A549 (cell line): ENCODE results near the gene SZT2.

Experiments used
- CTCF ChIP-seq: fragments of >200 bp; sonication (Bioruptor Twin); formaldehyde crosslinking; IDR thresholded peaks from 3 replicates; pipeline ENCODE4 v1.5.1; 2016
- ELK1 ChIP-seq: fragments of 150-350 bp; IDR thresholded peaks from 2 replicates; pipeline ENCODE4 v1.6.1; 2014; ENCODE audit warnings: low read depth, mild to moderate bottlenecking, low read length
- POLR2A ChIP-seq: IDR thresholded peaks from 2 replicates; pipeline ENCODE4 v1.6.1; 2012; ENCODE audit warnings: mild to moderate bottlenecking, low read length
- RCOR1 ChIP-seq: fragments of 150-350 bp; IDR thresholded peaks from 2 replicates; pipeline ENCODE4 v1.6.1; 2014; ENCODE audit warnings: antibody characterized with exemption, low read length, low read depth
- REST ChIP-seq: fragments of 200-600 bp; sonication (generic); IDR thresholded peaks from 2 replicates; pipeline ENCODE4 v1.6.1; 2016; ENCODE audit warnings: antibody characterized with exemption, mild to moderate bottlenecking, moderate library complexity
- RFX5 ChIP-seq: fragments of 450-650 bp; IDR thresholded peaks from 2 replicates; pipeline ENCODE4 v1.7.1; 2014; ENCODE audit warnings: antibody characterized with exemption, mild to moderate bottlenecking, moderate library complexity
- ZFP36 ChIP-seq: fragments of 450-650 bp; IDR thresholded peaks from 2 replicates; pipeline ENCODE4 v1.6.1; 2014; ENCODE audit warnings: borderline replicate concordance; ENCODE audit not compliant: partially characterized antibody

- TF ChIP-seq CTCF (no peak), ELK1 (no peak), REST (no peak), POLR2A (no peak), RCOR1 (no peak), ZFP36 (no peak), RFX5 (no peak)
These were observed 94.7 kb downstream of the SZT2 start for GRCh38 chr1:43484367-43484766.
